Activated T-cell treated with anti-CD3 and anti-CD28 coated beads for 1 hour (primary cell): ENCODE measurements around the gene TAS2R41.

Source experiments
- DNase-seq: peaks from one replicate; pipeline ENCODE4 v3.0.0-alpha.2; 2020; ENCODE audit warnings: low read depth

TAS2R41 gene

DNA sequence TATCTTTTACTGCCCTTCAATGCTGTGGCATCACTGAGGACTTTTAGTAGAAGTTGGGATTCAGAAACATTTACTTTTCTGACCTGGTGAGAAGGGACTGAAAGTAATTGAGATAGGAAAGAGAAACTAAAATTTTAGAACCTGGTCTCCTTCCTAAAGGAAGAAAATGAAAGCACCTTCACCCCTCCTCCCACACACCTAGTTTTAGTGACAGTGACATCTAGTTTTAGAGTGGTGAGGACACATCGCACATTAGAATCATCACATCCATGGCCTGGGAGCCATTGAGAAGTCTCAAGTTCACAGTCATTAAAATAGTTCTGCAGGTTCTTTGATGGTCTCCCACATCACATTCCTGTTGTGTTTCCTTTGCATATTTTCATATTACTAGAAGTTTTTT, 16.1 kb downstream of the TAS2R41 start:
- DNase-seq = no peak

DNA sequence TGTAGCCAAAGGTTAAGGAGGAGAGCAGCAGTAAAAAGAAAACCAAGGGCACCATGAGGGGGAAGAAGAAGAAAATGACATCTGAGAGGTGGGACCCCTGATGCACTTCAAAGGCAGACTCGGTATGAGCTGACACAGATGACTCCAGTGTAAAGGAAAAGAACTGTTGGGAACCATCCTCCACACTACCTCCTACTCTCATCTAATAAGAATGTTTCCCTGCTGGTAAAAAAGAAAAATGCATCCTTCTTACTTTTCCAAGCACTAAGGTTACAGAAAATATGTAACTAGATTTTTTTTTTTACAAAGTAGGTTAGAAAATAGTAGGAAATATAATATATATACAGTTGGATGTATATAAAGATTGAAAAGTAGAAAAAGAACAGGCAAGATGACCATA, 16.9 kb downstream of the TAS2R41 start:
- no peak for DNase-seq

DNA sequence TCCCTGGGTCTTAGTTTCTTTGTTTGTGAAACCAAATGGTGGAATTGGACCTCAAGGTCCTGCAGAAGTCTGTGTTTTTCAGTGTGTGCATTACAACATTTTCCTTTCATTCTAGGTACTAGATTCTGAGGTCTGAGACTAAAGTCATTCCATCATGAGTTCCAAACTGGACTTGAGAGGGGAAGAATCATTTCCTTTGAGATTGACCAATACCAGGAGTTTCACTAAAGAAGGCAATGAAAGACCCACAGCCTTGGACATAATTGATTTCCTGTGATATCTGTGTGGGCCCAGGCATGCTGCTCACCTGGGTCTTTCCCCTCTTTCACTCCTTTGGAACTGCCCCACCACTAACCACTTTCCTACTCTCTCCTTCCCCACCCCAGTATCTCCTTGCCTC, 18.2 kb downstream of the TAS2R41 start:
- no peak for DNase-seq

DNA sequence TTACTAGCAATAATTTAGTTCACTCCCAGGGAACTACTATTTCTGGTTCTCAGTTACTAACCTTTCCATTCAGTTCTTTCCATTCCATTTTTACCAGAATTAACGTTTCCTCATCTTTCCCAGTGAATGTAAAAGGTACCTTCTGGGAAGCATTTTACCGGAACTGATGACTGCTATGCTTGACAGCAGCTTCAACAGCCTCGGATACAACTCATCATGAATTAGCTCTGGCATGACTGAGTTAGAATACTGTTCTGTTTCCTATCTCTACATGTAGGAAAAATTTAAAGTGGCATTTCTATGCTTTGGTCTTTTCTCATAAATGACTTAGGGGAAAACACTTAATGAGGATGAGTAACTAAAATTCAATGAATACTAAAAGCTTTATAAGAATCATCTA, 18.6 kb downstream of the TAS2R41 start:
- DNase-seq = no peak

DNA sequence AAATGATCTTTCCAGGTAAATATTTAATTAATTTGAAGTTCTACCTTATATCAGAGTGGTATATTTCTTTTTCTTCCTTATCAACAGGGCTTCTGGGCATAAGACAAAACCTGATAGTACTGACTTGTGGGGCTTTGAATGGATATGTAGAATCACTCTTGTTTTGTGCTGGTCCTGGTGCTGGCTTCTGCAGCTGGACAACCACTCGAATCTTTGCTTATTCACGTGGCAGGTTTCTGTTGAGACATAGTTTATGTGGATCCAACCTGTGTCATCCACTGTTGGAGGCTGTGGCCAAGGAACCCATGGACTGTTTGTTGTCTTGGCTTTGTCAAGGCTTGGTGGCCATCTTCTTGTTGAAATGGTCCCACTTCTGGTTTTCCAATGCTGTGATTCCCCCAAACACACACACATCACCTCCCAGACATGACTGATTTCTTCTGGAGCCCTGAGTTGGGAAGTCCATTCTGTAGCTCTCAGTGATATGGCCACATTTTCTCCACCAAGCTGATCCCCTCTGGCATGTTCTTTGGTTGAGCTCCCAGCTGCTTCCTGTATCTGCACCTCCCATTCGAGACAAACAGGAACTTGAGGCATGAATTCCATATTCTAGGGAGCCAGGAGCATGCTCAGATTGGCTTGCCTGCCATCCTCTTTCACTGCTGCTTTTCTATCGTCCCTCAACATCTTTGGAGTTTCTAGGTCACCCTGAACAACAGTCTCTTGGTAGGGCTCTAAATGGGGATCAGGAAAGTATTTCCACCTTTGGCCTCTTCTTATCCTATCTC, 19.5 kb downstream of the TAS2R41 start:
- DNase-seq = no peak

DNA sequence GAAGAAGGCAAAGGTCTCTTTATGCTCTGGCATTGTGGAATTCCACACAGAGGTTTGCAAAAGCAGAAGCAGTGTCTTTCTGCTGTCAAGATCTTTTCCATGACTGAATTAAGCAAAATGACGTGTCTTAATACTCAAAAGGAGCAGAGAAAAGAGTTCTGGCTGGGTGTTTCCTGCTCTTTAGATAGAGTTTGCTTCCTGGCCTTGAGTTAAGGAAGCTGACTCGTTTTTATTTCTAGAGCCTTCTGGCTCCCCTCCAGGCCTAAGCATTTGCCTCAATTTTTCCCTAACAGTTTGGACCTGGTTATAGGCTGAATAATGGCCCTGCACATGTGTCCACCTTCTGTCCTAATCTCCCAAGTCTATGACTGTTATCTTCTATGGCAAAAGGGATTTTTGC, 21.6 kb downstream of the TAS2R41 start:
- DNase-seq = no peak

DNA sequence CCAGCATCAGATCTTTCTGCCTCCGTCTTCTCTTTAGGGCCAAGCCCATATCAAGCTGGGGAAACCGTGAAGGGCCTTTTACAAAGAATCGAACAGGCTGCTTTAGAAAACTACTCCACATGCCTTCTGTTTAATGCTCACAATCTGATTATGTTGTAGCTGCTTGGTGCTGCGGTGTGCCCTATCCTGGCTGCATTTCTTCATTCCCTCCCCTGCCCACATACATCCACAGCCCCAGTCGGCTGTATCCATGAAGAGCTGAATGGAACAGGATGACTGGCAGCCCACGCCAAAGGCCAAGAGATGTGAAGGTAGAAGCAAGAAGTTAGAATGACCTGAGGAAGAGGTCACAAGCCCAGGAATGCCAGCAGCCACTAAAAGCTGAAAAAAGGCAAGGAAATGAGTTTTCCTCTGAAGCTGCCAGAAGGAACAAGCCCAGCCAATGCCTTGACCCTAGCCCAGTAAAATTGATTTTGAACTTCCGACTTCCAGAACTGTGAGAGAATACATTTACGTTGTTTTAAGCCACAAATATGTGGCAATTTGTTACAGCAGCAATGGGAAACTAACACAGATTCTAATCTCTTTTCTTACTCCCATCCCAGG, 22.2 kb downstream of the TAS2R41 start:
- no peak for DNase-seq

DNA sequence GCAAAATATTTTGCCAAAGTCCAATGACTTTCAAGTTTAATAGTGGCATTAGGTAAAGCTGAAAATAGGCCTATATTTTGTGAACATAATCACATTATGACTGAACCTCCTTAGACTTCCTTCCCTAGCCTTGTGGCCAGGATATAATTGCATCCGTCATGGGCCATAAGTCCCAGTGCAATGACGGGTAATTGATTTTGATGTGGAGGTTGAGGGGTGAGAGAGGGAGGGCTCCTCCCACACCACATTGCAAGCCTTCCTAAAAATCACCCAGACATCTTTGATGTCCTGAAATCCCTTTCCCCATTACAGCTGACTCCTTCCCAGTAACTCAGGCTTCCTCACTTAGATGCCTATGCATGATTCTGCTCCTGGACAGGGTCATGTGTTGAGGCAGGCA, 25.6 kb downstream of the TAS2R41 start:
- no peak for DNase-seq

DNA sequence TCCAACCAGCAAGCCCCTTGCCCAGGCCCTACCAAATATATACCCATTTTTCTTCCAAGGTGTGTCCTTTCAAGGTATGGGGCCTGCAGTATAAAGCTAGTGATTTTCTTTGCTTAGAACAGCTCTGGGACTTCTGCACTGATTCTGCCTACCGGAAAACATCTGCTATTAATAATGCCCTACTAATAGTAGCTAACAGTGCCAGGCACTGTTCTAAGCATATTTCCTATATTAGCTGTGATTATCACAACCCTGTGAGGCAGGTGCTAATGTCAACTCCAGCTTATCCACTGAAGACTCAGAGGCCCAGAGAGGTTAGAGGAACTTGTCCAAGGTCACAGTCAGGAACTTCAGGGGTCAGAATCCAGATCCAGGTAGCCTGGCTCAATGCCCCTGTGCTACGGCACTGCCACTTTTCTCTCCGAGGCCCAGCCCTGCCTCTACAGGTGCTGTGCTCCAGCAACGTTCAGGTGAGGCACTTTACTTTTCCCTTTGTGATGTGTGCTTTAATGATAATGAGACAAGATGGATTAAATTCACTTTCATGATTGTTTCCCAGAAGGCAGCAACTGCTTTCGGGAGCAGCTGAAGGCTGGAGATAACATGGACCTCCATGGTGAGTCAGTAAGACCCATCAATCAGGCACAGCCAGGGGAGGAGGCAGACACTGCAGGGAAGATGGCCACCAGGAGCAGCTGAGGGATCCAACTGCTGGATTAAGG, 26.7 kb downstream of the TAS2R41 start:
- no peak for DNase-seq

DNA sequence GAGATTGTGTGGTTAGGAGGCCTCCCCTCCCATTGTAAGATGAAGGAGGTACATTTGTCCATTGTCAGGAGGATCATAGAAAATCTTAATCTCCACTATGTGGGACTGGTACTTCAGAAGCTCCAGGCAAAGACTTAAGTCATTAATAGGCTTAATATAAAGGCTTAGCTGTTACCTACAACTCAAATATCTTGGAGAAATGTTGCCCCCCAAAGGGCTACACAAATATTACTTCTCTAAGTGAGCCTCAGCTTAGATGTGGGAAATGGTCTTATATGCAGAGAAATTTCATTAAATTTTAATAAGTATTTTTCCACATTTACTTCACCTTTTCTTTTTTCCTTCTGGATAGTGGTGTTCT, 27.2 kb downstream of the TAS2R41 start:
- no peak for DNase-seq

DNA sequence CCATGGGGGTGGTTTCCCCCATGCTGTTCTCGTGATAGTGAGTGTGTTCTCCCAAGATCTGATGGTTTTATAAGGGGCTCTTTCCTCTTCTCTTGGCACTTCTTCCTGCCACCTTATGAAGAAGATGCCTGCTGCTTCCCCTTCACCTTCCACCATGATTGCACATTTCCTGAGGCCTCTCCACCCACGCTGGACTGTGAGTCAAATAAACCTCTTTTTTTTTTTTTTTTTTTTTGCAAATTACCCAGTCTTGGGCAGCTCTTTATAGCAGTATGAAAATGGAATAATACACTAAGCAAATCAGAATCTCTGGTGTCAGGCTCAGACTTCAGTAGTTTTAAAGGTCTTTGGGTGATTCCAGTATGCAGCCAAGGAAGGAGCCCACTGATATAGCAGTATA, 28.2 kb downstream of the TAS2R41 start:
- no peak for DNase-seq

DNA sequence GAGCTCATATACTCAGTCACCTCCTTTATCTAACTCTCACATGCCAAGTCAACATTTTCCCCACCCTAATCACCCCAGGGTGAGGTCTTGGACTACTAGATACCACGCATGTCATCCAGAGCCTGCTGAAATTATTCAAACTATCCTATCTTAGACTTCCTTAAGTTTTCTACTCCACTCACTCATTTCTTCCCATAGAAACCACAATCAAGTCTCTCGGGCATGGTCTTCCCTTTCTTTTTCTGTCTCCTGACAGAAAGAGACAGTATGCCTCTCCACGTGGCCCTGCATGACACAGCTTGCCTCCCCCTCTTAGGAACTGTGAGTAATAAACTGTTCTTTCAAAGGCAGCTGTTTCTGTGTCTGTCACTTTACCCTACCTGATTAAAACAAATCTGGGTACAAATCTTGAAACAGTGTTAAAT, 29.4 kb downstream of the TAS2R41 start:
- no peak for DNase-seq

DNA sequence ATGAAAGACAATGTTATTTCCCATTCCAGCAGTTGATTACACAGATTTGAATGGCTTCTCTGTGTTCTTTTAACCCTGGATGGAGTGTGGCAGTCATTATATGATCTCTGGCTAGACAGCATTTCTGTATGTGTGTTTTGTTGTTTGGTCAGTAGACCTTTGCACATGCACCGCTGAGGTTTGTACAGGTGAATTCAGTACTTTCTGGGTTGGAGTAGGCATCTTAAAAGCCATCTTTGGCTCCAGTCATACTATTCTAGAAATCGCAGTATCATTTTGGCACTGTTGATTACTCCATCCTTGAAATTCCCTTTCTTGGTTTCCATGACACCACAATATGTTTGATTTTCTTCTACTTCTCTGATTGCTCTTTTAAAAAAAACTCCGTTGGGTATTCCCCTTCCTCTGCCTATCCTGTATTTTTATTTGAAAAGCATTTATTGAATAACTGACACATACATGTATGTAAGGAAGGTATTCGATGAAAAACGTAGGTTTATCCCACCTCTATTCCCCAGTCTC, 29.9 kb downstream of the TAS2R41 start:
- no peak for DNase-seq

DNA sequence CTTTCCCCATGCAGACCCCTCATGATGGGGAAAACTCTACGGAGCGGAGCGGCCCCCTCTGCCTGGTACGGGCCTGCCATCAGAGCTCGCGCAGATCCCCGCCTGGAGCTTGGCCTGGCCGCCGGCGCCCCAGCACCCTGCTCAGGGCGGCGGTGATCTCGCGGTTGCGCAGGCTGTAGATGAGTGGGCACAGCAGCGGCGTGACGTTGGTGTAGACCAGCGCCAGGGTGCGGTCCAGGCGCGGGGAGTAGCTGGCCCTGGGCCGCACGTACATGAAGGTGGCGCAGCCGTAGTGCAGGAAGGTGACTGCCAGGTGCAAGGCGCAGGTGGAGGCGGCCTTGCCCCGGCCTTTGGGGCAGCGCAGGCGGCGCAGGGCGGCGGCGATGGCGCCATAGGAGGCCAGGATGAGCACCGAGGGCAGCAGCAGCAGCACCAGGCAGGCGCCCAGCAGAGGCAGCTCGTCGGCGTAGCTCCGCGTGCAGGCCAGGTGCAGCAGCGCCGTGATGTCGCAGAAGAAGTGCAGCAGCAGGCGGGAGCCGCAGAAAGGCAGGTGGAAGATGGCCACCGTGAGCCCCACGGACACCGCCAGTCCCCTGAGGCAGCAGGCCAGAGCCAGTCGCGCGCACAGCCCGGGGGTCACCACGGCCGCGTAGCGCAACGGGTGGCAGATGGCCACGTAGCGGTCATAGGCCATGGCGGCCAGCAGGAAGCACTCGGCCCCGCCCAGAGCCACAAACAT, 33.4 kb downstream of the TAS2R41 start:
- no peak for DNase-seq

DNA sequence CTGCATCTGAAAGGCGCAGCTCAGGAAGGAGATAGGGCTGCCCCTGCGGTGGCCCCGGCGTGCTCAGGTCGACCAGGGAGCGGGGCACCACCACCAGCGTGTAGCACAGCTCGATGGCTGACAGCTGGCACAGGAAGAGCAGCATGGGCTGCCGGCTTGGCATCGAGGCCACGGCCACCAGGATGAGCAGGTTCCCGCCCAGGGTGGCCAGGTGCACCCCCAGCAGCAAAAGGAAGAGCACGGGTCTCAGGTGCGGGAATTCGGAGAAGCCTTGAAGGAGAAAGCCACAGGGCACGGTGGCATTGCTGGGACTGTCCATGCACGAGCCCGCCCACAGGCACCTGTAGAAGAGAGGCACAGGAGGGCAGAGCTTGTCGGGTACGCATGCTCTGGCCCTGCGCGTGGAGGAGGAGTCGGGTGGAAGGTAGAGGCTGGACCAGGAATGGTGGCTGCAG, 33.9 kb downstream of the TAS2R41 start:
- no peak for DNase-seq

DNA sequence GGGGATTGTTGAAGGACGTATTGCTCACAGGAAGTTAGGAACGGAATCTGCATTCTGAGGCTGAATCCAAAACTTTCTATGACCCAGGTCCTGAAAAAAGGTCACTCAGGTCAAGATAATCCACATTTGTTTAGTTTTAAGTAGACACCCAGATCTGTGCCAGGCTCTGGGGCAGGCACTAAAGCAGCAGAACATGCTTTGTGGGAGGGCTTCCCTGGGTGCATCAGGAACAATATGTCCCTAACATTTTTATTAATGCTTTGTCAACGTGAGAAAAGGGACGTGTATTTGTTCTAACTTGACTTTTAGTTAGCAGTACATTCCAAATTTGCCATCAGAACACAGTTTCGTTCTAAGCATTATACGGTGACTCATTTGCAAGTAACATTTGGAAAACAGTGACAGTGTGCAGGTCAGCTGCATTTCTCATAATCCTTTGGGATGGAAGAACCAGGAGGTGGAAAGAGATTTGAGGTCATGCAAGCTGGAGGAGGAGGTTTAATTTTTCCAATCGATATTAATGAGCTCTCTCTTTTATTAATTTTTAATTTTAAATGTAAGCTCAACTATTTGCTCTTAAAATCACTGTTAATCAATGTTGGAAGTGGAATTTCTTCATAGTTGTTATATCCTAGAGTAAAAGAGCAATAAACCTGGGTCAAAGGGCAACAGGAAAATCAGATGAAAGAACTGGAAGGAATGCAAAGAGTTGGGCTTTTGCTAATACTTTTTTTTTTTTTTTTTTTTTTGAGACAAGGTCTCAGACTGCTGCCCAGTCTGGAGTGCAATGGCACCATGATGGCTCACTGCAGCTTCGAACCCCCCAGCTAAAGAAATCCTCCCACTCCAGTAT, 35.0 kb downstream of the TAS2R41 start:
- DNase-seq = no peak

DNA sequence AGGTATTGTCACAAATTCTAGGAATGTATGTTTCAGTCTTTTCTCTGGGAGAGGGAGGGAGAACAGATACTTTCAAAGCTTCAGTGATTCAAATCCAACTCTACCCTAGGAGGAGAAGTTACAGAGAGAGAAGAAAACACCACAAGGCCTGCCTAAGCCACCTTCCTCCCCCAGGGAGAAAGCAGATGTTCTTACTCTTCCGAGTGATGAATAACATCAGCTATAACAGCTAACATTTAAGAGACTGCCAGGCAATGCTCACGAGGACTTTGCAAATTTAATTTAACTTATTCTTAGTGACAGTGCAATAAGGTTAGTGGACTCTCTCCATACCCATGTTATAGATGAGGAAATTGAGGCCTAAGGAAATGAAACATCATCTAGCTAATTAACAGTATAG, 36.8 kb downstream of the TAS2R41 start:
- no peak for DNase-seq

DNA sequence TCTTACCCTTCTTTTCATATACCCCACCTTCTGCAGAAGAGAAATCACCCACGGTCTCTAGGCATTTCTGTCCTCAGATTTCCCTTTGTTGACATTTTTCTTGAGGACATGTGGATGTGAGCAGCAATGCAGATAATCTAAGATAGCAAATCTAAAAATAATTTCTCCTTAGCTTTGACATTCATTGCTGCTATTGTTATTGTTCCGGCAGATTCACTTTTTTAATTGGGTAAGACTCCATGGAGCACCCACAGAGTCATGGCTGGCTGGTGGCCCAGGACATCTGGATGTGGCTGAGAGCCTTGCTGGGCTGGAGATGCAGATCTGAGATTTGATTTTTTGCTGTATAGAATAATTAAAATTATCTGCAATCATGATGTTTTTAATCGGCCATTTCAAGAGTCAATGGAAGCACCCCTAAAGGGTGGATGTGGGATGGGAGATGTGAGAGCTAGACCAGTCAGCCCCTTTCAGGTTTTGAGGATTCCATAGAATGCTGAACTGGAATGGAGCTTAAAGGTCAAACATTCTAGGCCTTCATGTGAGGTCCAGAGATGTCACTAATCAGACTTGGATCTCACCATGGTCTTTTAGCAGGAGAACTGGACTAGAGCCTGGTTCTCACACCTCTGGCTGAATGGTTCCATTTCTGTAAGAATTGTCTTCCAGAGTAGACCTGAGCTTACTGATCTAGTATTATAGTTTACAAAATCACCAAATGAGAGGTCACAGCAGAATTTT, 37.5 kb downstream of the TAS2R41 start:
- no peak for DNase-seq

DNA sequence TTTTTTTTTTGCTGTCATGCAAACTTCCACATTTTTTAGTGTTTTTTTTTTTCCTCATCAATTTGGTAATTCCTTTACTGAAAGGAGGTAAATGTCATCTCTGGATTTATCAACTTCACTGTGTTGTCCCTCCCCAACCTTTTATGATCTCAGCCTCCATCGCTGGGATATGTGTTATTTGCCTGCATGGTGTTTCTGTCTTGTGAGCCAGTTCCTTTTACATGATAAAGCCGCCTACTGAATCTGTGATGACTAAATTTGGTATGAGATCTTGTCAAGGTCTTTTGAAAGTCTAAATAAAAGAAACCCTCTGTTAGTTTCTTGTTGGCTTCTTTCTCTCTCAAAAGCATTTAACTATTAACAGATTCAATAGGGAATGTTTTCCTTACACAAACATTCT, 39.3 kb downstream of the TAS2R41 start:
- DNase-seq = no peak

DNA sequence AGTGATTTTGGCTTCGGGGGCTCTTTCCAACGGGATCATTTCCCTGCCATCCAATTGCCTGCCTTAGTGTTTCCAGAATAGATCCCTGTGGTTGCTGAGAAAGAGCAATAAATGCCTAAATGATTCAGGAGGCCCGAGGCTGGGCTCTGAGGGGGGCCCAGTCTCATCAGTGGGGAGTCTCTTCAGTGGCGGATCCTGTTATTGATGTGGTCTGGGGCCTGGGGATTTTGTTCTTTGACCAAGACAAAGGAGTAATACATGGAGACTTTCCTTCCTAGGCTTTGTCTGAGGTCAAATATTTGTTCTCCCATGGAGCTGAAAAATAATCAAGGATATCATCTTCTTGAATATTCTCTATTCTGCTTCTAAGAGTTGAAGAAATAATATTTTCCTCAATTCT, 40.8 kb downstream of the TAS2R41 start:
- no peak for DNase-seq

DNA sequence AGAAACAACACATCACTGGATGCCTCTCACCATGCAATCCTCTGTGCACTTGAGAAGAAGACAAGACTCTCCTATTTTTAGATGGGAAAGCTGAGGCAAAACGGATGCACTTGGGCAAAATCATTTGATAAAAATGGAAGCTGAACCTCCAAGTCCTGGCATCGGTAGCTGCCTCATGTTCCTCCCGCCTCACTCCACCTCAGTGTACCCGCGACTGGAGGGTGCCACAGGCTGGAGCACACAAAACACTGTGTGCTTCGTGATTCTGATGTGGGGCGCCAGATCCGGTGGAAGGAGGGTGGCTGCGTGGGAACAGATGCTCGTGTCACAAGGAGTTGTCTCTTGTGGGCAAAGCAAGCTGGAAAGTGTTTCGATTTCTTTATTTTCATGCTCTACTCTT, 41.3 kb downstream of the TAS2R41 start:
- DNase-seq = no peak
